ENCODE results near the gene RIPOR2. TPM values are rescaled to one million over a fixed set of nuclear protein-coding genes. Genes with fewer than 3 reads are reported as not detected.

The RIPOR2 gene
- total and polyA plus RNA-seq, 10 of the 15 experiments (the other 5 are each of a cell fraction or from before 2014, with no cell fraction given), result 22.2 to 48.2 (median 34.7) TPM

DNA sequence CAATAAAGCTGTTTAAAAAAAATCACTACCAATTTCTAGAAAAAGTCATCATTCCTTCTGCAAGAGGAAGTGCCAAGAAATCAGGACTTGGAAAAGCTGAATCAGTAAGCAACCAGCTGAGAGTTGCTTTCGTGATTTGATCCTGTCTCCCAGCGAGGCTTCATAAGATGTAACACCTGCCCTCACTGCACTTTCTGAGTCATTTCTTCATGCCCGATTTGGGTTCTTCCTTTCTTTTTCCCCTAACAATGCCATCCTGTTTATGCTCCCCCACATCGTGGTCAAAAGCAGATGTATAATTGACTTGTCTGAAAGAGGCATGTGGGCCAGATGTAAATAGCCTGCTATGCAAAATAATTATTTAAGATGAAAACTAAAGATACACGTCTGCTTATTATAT is 52.1 kb downstream of the RIPOR2 start (continued):
- TF ChIP-seq CREM (IDR thresholded peaks at IDR 0.05; ENCODE audit: low read depth), result peak; percentile 33; the same call in 1 of the 2 replicates
- no peak for TF ChIP-seq MXI1 (IDR thresholded peaks at IDR 0.05; ENCODE audit: low read depth, low read length)
- no peak for TF ChIP-seq STAT3 (IDR thresholded peaks at IDR 0.05; ENCODE audit: low read depth, low read length)
- peak; percentile 89 to 92 for TF ChIP-seq IKZF2 (IDR thresholded peaks at IDR 0.05)
- TF ChIP-seq SUPT20H (IDR thresholded peaks at IDR 0.05; ENCODE audit: borderline replicate concordance, control insufficient read depth, low read depth, low read length), result no peak
- 0 out of 2 replicates have a peak, but pooled peaks have one; percentile 51 for TF ChIP-seq IRF4 (IDR thresholded peaks at IDR 0.05; ENCODE audit: low read depth, low read length)
- no peak for TF ChIP-seq SMARCA5 (IDR thresholded peaks at IDR 0.05)
- no peak for TF ChIP-seq SP1 (IDR thresholded peaks at IDR 0.05; ENCODE audit: low read depth, low read length)
- no peak for TF ChIP-seq IRF3 (IDR thresholded peaks at IDR 0.05)
- TF ChIP-seq MEF2B (IDR thresholded peaks at IDR 0.05; ENCODE audit: partially characterized antibody, poor library complexity, severe bottlenecking), result peak; percentile 76
- TF ChIP-seq ZBED1 (IDR thresholded peaks at IDR 0.05; ENCODE audit: borderline replicate concordance), result peak; percentile 62; the same call in 1 of the 2 replicates
- TF ChIP-seq ZNF24 (IDR thresholded peaks at IDR 0.05), result peak; percentile 83; the same call in 1 of the 2 replicates
- no peak for TF ChIP-seq TAF1 (IDR thresholded peaks at IDR 0.05; ENCODE audit: borderline replicate concordance, low read depth, low read length)
- no peak for TF ChIP-seq ZSCAN29 (IDR thresholded peaks at IDR 0.05)
- no peak for TF ChIP-seq POLR2AphosphoS2 (IDR thresholded peaks at IDR 0.05; ENCODE audit: low read depth, low read length)
- TF ChIP-seq POLR2AphosphoS5 (IDR thresholded peaks at IDR 0.05; ENCODE audit: low read length), result no peak
- TF ChIP-seq, protein P1, sequence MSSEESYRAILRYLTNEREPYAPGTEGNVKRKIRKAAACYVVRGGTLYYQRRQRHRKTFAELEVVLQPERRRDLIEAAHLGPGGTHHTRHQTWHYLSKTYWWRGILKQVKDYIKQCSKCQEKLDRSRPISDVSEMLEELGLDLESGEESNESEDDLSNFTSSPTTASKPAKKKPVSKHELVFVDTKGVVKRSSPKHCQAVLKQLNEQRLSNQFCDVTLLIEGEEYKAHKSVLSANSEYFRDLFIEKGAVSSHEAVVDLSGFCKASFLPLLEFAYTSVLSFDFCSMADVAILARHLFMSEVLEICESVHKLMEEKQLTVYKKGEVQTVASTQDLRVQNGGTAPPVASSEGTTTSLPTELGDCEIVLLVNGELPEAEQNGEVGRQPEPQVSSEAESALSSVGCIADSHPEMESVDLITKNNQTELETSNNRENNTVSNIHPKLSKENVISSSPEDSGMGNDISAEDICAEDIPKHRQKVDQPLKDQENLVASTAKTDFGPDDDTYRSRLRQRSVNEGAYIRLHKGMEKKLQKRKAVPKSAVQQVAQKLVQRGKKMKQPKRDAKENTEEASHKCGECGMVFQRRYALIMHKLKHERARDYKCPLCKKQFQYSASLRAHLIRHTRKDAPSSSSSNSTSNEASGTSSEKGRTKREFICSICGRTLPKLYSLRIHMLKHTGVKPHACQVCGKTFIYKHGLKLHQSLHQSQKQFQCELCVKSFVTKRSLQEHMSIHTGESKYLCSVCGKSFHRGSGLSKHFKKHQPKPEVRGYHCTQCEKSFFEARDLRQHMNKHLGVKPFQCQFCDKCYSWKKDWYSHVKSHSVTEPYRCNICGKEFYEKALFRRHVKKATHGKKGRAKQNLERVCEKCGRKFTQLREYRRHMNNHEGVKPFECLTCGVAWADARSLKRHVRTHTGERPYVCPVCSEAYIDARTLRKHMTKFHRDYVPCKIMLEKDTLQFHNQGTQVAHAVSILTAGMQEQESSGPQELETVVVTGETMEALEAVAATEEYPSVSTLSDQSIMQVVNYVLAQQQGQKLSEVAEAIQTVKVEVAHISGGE (CRISPR knock-in tag; IDR thresholded peaks at IDR 0.05), result no peak
- TF ChIP-seq JUNB (IDR thresholded peaks at IDR 0.05), result peak; percentile 78
- no peak for TF ChIP-seq SIN3A (IDR thresholded peaks at IDR 0.05; ENCODE audit: low read depth, low read length)
- TF ChIP-seq EP300 (IDR thresholded peaks at IDR 0.05; ENCODE audit: borderline replicate concordance in 1 of 2, control insufficient read depth in 1 of 2, low read depth in 2 of 2, low read length in 2 of 2), result peak; percentile 54 to 74; a peak in 3 of 4 replicates
- no peak for TF ChIP-seq PML (IDR thresholded peaks at IDR 0.05; ENCODE audit: low read length)
- TF ChIP-seq STAT1 (conservative IDR thresholded peaks at IDR 0.05), result no peak
- TF ChIP-seq BHLHE40 (IDR thresholded peaks at IDR 0.05; ENCODE audit: borderline replicate concordance in 1 of 2, low read depth in 2 of 2, low read length in 1 of 2), result peak; percentile 17 to 36; a peak in 2 of 4 replicates
- TF ChIP-seq, protein P2, sequence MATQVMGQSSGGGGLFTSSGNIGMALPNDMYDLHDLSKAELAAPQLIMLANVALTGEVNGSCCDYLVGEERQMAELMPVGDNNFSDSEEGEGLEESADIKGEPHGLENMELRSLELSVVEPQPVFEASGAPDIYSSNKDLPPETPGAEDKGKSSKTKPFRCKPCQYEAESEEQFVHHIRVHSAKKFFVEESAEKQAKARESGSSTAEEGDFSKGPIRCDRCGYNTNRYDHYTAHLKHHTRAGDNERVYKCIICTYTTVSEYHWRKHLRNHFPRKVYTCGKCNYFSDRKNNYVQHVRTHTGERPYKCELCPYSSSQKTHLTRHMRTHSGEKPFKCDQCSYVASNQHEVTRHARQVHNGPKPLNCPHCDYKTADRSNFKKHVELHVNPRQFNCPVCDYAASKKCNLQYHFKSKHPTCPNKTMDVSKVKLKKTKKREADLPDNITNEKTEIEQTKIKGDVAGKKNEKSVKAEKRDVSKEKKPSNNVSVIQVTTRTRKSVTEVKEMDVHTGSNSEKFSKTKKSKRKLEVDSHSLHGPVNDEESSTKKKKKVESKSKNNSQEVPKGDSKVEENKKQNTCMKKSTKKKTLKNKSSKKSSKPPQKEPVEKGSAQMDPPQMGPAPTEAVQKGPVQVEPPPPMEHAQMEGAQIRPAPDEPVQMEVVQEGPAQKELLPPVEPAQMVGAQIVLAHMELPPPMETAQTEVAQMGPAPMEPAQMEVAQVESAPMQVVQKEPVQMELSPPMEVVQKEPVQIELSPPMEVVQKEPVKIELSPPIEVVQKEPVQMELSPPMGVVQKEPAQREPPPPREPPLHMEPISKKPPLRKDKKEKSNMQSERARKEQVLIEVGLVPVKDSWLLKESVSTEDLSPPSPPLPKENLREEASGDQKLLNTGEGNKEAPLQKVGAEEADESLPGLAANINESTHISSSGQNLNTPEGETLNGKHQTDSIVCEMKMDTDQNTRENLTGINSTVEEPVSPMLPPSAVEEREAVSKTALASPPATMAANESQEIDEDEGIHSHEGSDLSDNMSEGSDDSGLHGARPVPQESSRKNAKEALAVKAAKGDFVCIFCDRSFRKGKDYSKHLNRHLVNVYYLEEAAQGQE (IDR thresholded peaks at IDR 0.05; ENCODE audit: low read depth, low read length), result no peak
- TF ChIP-seq FOXM1 (IDR thresholded peaks at IDR 0.05; ENCODE audit: low read depth, low read length), result peak; percentile 62; the same call in 1 of the 2 replicates
- TF ChIP-seq ZZZ3 (IDR thresholded peaks at IDR 0.05; ENCODE audit: control insufficient read depth, insufficient read length, low read depth), result no peak
